ENCODE measurements around the gene ASAP2. TPM values are rescaled to one million over a fixed set of nuclear protein-coding genes. Genes with fewer than 3 reads are reported as not detected.
A peak's percentile ranks its signal among the peaks of the same experiment; 100 is the strongest.

The ASAP2 gene
- polyA plus RNA-seq, 3 donors = 0.08 to 1.1 (median 0.20) TPM

GRCh38 chr2:9230881-9231280 lies 24.3 kb downstream of the ASAP2 start:
- Histone ChIP-seq H3K36me3 (replicated peaks in 1 of 2; ENCODE audit: control insufficient read depth in 1 of 2, insufficient read depth in 2 of 2, low read length in 2 of 2) (no peaks in the 10 kb centered on the region), H3K79me2 (ENCODE audit: insufficient read depth, low read length) (no peaks in the 10 kb centered on the region), H2AFZ (ENCODE audit: insufficient read depth, low read depth, low read length, poor library complexity, severe bottlenecking) (no peak overlapping the region), H3K4me2 (replicated peaks; ENCODE audit: extremely low read depth, low read length, poor library complexity, severe bottlenecking) (peak overlapping the region; percentile 52), H3K4me1 (ENCODE audit: control insufficient read depth in 1 of 2, insufficient read depth in 2 of 2, low read length in 2 of 2) (peaks cover 56 to 63% of the 10 kb centered on the region in 2 donors), H3K4me3 (replicated peaks in 1 of 3; ENCODE audit: low read depth in 2 of 3, low read length in 3 of 3) (peak overlapping the region in 1 of 3 experiments; percentile 54), H3K27me3 (ENCODE audit: control insufficient read depth in 2 of 2, insufficient read depth in 2 of 2, low read length in 2 of 2) (peaks cover 0 to 20% of the 10 kb centered on the region in 2 donors), H3K27ac (ENCODE audit: low read depth in 1 of 2, low read length in 2 of 2) (peak overlapping the region; percentile 29 to 56), H3K9me3 (replicated peaks in 1 of 2; ENCODE audit: control insufficient read depth in 1 of 2, insufficient read depth in 1 of 2, low read length in 2 of 2) (no peaks in the 10 kb centered on the region), H3K9ac (ENCODE audit: insufficient read depth, low read length, poor library complexity, severe bottlenecking) (no peak overlapping the region), H4K20me1 (ENCODE audit: insufficient read depth, low read length) (peaks cover 22% of the 10 kb centered on the region)
- Mint-ChIP-seq H3K36me3 (peaks cover 3 to 13% of the 10 kb centered on the region in 2 donors), H3K27ac (peak overlapping the region; percentile 40 to 88 (median 73)), H3K27me3 (ENCODE audit: low read depth in 3 of 3) (peaks cover 24 to 30% (median 27%) of the 10 kb centered on the region in 3 donors), H3K4me3 (peak overlapping the region in 1 of 2 donors; percentile 83), H3K4me1 (peaks cover 61% of the 10 kb centered on the region), H3K9me3 (peaks cover 0 to 9% (median 0%) of the 10 kb centered on the region in 7 donors)
- TF ChIP-seq CTCF (IDR thresholded peaks at IDR 0.05) = no peak
- peak; percentile 55 to 69 (median 64) for DNase-seq
- no CpG with 5 or more reads among the region's 4 CpGs for WGBS (ENCODE audit: insufficient coverage)
- intact Hi-C loops (cut with micrococcal nuclease) = no loop called here

- no peak overlapping the region for H3K9ac ChIP-seq (ENCODE audit: insufficient read depth, low read length, poor library complexity, severe bottlenecking)
- H3K36me3 ChIP-seq (replicated peaks in 1 of 2; ENCODE audit: control insufficient read depth in 1 of 2, insufficient read depth in 2 of 2, low read length in 2 of 2) = no peaks in the 10 kb centered on the region
- intact Hi-C loops (cut with micrococcal nuclease) = no loop called here
- Mint-ChIP-seq H3K27ac (peak overlapping the region; percentile 40 to 88 (median 73)), H3K9me3 (peaks cover 0 to 9% (median 0%) of the 10 kb centered on the region in 7 donors), H3K36me3 (peaks cover 3 to 13% of the 10 kb centered on the region in 2 donors), H3K4me1 (peaks cover 61% of the 10 kb centered on the region), H3K4me3 (peak overlapping the region in 1 of 2 donors; percentile 83), H3K27me3 (ENCODE audit: low read depth in 3 of 3) (peaks cover 24 to 32% (median 25%) of the 10 kb centered on the region in 3 donors)
- WGBS (ENCODE audit: insufficient coverage) = 51% methylated on average over 14 of the region's 14 CpGs
- peak; percentile 44 to 55 (median 45) for DNase-seq
- H3K27me3 ChIP-seq (ENCODE audit: control insufficient read depth in 2 of 2, insufficient read depth in 2 of 2, low read length in 2 of 2) = peaks cover 0 to 20% of the 10 kb centered on the region in 2 donors
- H3K4me2 ChIP-seq (replicated peaks; ENCODE audit: extremely low read depth, low read length, poor library complexity, severe bottlenecking) = peak overlapping the region; percentile 52
- TF ChIP-seq CTCF (IDR thresholded peaks at IDR 0.05) = no peak
- H3K4me3 ChIP-seq (replicated peaks in 1 of 3; ENCODE audit: low read depth in 2 of 3, low read length in 3 of 3) = peak overlapping the region in 1 of 3 experiments; percentile 54
- no peak overlapping the region for H2AFZ ChIP-seq (ENCODE audit: insufficient read depth, low read depth, low read length, poor library complexity, severe bottlenecking)
- H3K9me3 ChIP-seq (replicated peaks in 1 of 2; ENCODE audit: control insufficient read depth in 1 of 2, insufficient read depth in 1 of 2, low read length in 2 of 2) = no peaks in the 10 kb centered on the region
- H3K4me1 ChIP-seq (ENCODE audit: control insufficient read depth in 1 of 2, insufficient read depth in 2 of 2, low read length in 2 of 2) = peaks cover 56 to 62% of the 10 kb centered on the region in 2 donors
- peaks cover 22% of the 10 kb centered on the region for H4K20me1 ChIP-seq (ENCODE audit: insufficient read depth, low read length)
- H3K79me2 ChIP-seq (ENCODE audit: insufficient read depth, low read length) = no peaks in the 10 kb centered on the region
- peak overlapping the region; percentile 29 to 56 for H3K27ac ChIP-seq (ENCODE audit: low read depth in 1 of 2, low read length in 2 of 2)
Measured at GRCh38 chr2:9231291-9232165, 24.9 kb downstream of the ASAP2 start.

All from CD14-positive monocyte (primary cell).